Activated CD4-positive, alpha-beta T cell treated with anti-CD3 and anti-CD28 coated beads for 36 hours (primary cell): ENCODE measurements around the gene TEX261. TPM values are rescaled to one million over a fixed set of nuclear protein-coding genes. Genes with fewer than 3 reads are reported as not detected.
"Not testable (repeated sequence)": the region's sequence is repeated elsewhere in the genome, so short reads cannot be mapped to it uniquely, and the experiment has no call there.

Source experiments
- ATAC-seq: fragments of 200-7000 bp; cut with Tn5 transposase; one replicate; pipeline ENCODE4 v1.10.0; 2021; ENCODE audit warnings: mild to moderate bottlenecking, moderate library complexity
- CTCF ChIA-PET: fragments of 350-600 bp; sonication (Branson Sonifier 250); formaldehyde crosslinking; loops from one replicate; lab custom pipeline; 2021; ENCODE audit warnings: antibody characterized with exemption; lab: Charles Lee
- POLR2A ChIA-PET: fragments of 350-600 bp; sonication (Branson Sonifier 250); formaldehyde crosslinking; loops from one replicate; lab custom pipeline; 2021; ENCODE audit warnings: antibody characterized with exemption, inconsistent platforms; lab: Charles Lee
- DNase-seq: peaks from one replicate; pipeline ENCODE4 v3.0.0-alpha.2; 2020
- H3K27ac Mint-ChIP-seq: one replicate; pipeline ENCODE4 v1.8.0; 2021; ENCODE audit warnings: mixed read lengths
- H3K27me3 Mint-ChIP-seq: one replicate; pipeline ENCODE4 v1.8.0; 2021; ENCODE audit warnings: mixed read lengths
- H3K36me3 Mint-ChIP-seq: one replicate; pipeline ENCODE4 v1.8.0; 2021; ENCODE audit warnings: low read depth, mixed read lengths
- H3K4me1 Mint-ChIP-seq: one replicate; pipeline ENCODE4 v1.8.0; 2021; ENCODE audit warnings: mixed read lengths
- H3K4me3 Mint-ChIP-seq: one replicate; pipeline ENCODE4 v1.8.0; 2021; ENCODE audit warnings: mild to moderate bottlenecking, moderate library complexity, mixed read lengths
- H3K9me3 Mint-ChIP-seq: one replicate; pipeline ENCODE4 v1.8.0; 2021; ENCODE audit warnings: low read depth, mixed read lengths
- intact Hi-C, 2 experiments: fragments of 100-400 bp; cut with DNase I in 1 of 2; cut with micrococcal nuclease in 1 of 2; formaldehyde crosslinking; loops; one replicate each; pipeline versions ENCODE4 v1.14.2 to v1.15.1; 2022 to 2024; cut with DNase I, micrococcal nuclease
- total RNA-seq, 2 experiments: library from RNA; stranded (reverse); gene quantifications; one replicate each; pipeline ENCODE4 v1.2.3, GENCODE V29; 2021

TEX261 gene
- total RNA-seq, 2 experiments from 2014 or later = 39.1 to 48.5 TPM

- POLR2A ChIA-PET, H3K4me3 Mint-ChIP-seq, H3K27me3 Mint-ChIP-seq, ATAC-seq, H3K27ac Mint-ChIP-seq, H3K9me3 Mint-ChIP-seq, H3K36me3 Mint-ChIP-seq: not testable (repeated sequence)
- DNase-seq = peak; percentile 1
- peaks cover 19% of the 10 kb centered on the region for H3K4me1 Mint-ChIP-seq
- intact Hi-C loops = loop anchor here in 1 of 2 experiments (10.0 kb wide), 1 partner anchor 1825 kb away; the partner anchor contains the start of gene EXOC6B
- CTCF ChIA-PET = interaction anchor here (0.7 to 4.4 kb wide), 5 partner anchors 15 to 1684 kb away, joined by 3 to 44 read pairs (median 17); no protein-coding TSS in a partner anchor
Measured at GRCh38 chr2:70999931-71000330, 5.3 kb upstream of the TEX261 start.

GRCh38 chr2:70999362-70999761, 4.7 kb upstream of the TEX261 start:
- peak; percentile 3 for DNase-seq
- Mint-ChIP-seq H3K4me3 (no peak overlapping the region), H3K27ac (no peak overlapping the region), H3K4me1 (peaks cover 19% of the 10 kb centered on the region), H3K27me3 (no peaks in the 10 kb centered on the region), H3K9me3 (no peaks in the 10 kb centered on the region), H3K36me3 (no peaks in the 10 kb centered on the region)
- ChIA-PET POLR2A (no interaction called here), CTCF (interaction anchor here (3.4 to 4.4 kb wide), 2 partner anchors 34 to 72 kb away, joined by 17 to 44 read pairs; no protein-coding TSS in a partner anchor)
- ATAC-seq = no peak
- intact Hi-C loops = loop anchor here in 1 of 2 experiments (10.0 kb wide), 1 partner anchor 1825 kb away; the partner anchor contains the start of gene EXOC6B

GRCh38 chr2:70998885-70999284, 4.2 kb upstream of the TEX261 start:
- H3K27me3 Mint-ChIP-seq, H3K9me3 Mint-ChIP-seq, H3K27ac Mint-ChIP-seq, DNase-seq, H3K4me3 Mint-ChIP-seq, CTCF ChIA-PET, ATAC-seq, H3K36me3 Mint-ChIP-seq, POLR2A ChIA-PET: not testable (repeated sequence)
- peaks cover 20% of the 10 kb centered on the region for H3K4me1 Mint-ChIP-seq
- intact Hi-C loops = loop anchor here in 1 of 2 experiments (10.0 kb wide), 1 partner anchor 1826 kb away; the partner anchor contains the start of gene EXOC6B

- Mint-ChIP-seq H3K4me3 (peak overlapping the region; percentile 98), H3K4me1 (peaks cover 29% of the 10 kb centered on the region), H3K27ac (peak overlapping the region; percentile 43), H3K27me3 (no peaks in the 10 kb centered on the region), H3K36me3 (peaks cover 14% of the 10 kb centered on the region), H3K9me3 (no peaks in the 10 kb centered on the region)
- CTCF ChIA-PET = no interaction called here
- peak; percentile 56 for ATAC-seq
- POLR2A ChIA-PET = no interaction called here
- DNase-seq = peak; percentile 73
- intact Hi-C loops = loop anchor here (1.0 to 10.0 kb wide), 5 partner anchors 19 to 1829 kb away; partner anchors contain the start of genes EXOC6B (in 1 of the 2), NAGK (in 1 of the 2) and PAIP2B (in 1 of the 2)
Measured at GRCh38 chr2:70995426-70995729, 705 bp upstream of the TEX261 start.

GRCh38 chr2:70994009-70994698, 519 bp downstream of the TEX261 start:
- Mint-ChIP-seq H3K4me3 (peak overlapping the region; percentile 98), H3K9me3 (no peaks in the 10 kb centered on the region), H3K4me1 (peaks cover 27% of the 10 kb centered on the region), H3K27me3 (no peaks in the 10 kb centered on the region), H3K36me3 (peaks cover 18% of the 10 kb centered on the region), H3K27ac (peak overlapping the region; percentile 93)
- intact Hi-C loops = loop anchor here (1.0 to 10.0 kb wide), 9 partner anchors 9 to 1831 kb away; partner anchors contain the start of genes NAGK (in 2 of the 2), EXOC6B (in 1 of the 2), MCEE (in 1 of the 2) and MPHOSPH10 (in 1 of the 2)
- POLR2A ChIA-PET = no interaction called here
- peak; percentile 74 for DNase-seq
- CTCF ChIA-PET = interaction anchor here (1.0 to 1.3 kb wide), 2 partner anchors 9 to 28 kb away, joined by 4 to 5 read pairs; no protein-coding TSS in a partner anchor
- ATAC-seq = peak; percentile 13

GRCh38 chr2:70992945-70993853, 1.5 kb downstream of the TEX261 start:
- H3K27ac Mint-ChIP-seq = peak overlapping the region; percentile 93
- H3K27me3 Mint-ChIP-seq = no peaks in the 10 kb centered on the region
- no peak for ATAC-seq
- no peak for DNase-seq
- peaks cover 25% of the 10 kb centered on the region for H3K36me3 Mint-ChIP-seq
- intact Hi-C loops = loop anchor here in 1 of 2 experiments (10.0 kb wide), 1 partner anchor 1832 kb away; the partner anchor contains the start of gene EXOC6B
- H3K4me1 Mint-ChIP-seq = peaks cover 27% of the 10 kb centered on the region
- H3K4me3 Mint-ChIP-seq = peak overlapping the region; percentile 98
- CTCF ChIA-PET = interaction anchor here (0.7 to 2.1 kb wide), 5 partner anchors 9 to 1099 kb away, joined by 3 to 6 read pairs (median 4); no protein-coding TSS in a partner anchor
- H3K9me3 Mint-ChIP-seq = no peaks in the 10 kb centered on the region
- POLR2A ChIA-PET = no interaction called here

- ATAC-seq (no peak), DNase-seq (no peak)
- Mint-ChIP-seq H3K36me3 (peaks cover 25% of the 10 kb centered on the region), H3K9me3 (no peaks in the 10 kb centered on the region), H3K4me1 (peaks cover 27% of the 10 kb centered on the region), H3K4me3 (no peak overlapping the region), H3K27ac (peak overlapping the region; percentile 13), H3K27me3 (no peaks in the 10 kb centered on the region)
- ChIA-PET POLR2A (no interaction called here), CTCF (interaction anchor here (0.6 to 2.1 kb wide), 3 partner anchors 11 to 45 kb away, joined by 3 to 6 read pairs (median 4); no protein-coding TSS in a partner anchor)
- intact Hi-C loops = loop anchor here in 1 of 2 experiments (10.0 kb wide), 1 partner anchor 1833 kb away; the partner anchor contains the start of gene EXOC6B
Measured at GRCh38 chr2:70991742-70992141, 2.9 kb downstream of the TEX261 start.

GRCh38 chr2:70991142-70991541, 3.5 kb downstream of the TEX261 start:
- no peak overlapping the region for H3K4me3 Mint-ChIP-seq
- peaks cover 27% of the 10 kb centered on the region for H3K4me1 Mint-ChIP-seq
- ATAC-seq = no peak
- no peaks in the 10 kb centered on the region for H3K9me3 Mint-ChIP-seq
- H3K27me3 Mint-ChIP-seq = no peaks in the 10 kb centered on the region
- ChIA-PET CTCF (interaction anchor here (1.5 to 2.1 kb wide), 2 partner anchors 11 to 27 kb away, joined by 4 to 6 read pairs; no protein-coding TSS in a partner anchor), POLR2A (no interaction called here)
- peaks cover 30% of the 10 kb centered on the region for H3K36me3 Mint-ChIP-seq
- intact Hi-C loops = loop anchor here in 1 of 2 experiments (10.0 kb wide), 1 partner anchor 1834 kb away; the partner anchor contains the start of gene EXOC6B
- H3K27ac Mint-ChIP-seq = no peak overlapping the region
- DNase-seq = no peak

- Mint-ChIP-seq H3K4me1 (peaks cover 24% of the 10 kb centered on the region), H3K9me3 (no peaks in the 10 kb centered on the region), H3K4me3 (no peak overlapping the region), H3K27ac (no peak overlapping the region), H3K36me3 (peaks cover 38% of the 10 kb centered on the region), H3K27me3 (no peaks in the 10 kb centered on the region)
- POLR2A ChIA-PET = interaction anchor here (0.7 kb wide), 1 partner anchor 9 kb away, joined by 3 read pairs; no protein-coding TSS in a partner anchor
- DNase-seq = peak; percentile 1
- CTCF ChIA-PET = interaction anchor here (1.1 to 1.5 kb wide), 2 partner anchors 12 to 26 kb away, joined by 3 to 4 read pairs; partner anchors contain the start of gene ANKRD53
- no peak for ATAC-seq
- intact Hi-C loops = loop anchor here in 1 of 2 experiments (10.0 kb wide), 1 partner anchor 1835 kb away; the partner anchor contains the start of gene EXOC6B
Measured at GRCh38 chr2:70990216-70990615, 4.5 kb downstream of the TEX261 start.

- Mint-ChIP-seq H3K27ac (peak overlapping the region; percentile 10), H3K4me3 (no peak overlapping the region), H3K9me3 (no peaks in the 10 kb centered on the region), H3K36me3 (peaks cover 37% of the 10 kb centered on the region), H3K4me1 (peaks cover 32% of the 10 kb centered on the region), H3K27me3 (no peaks in the 10 kb centered on the region)
- CTCF ChIA-PET = interaction anchor here (1.1 to 1.2 kb wide), 2 partner anchors 11 to 13 kb away, joined by 3 read pairs; partner anchors contain the start of gene ANKRD53
- ATAC-seq = no peak
- intact Hi-C loops = no loop called here
- POLR2A ChIA-PET = no interaction called here
- no peak for DNase-seq
Measured at GRCh38 chr2:70988726-70989648, 5.7 kb downstream of the TEX261 start.
